ENCODE data around the gene ZNF565.
A peak's percentile ranks its signal among the peaks of the same experiment; 100 is the strongest.
"Not testable (repeated sequence)": the region's sequence is repeated elsewhere in the genome, so short reads cannot be mapped to it uniquely, and the experiment has no call there.

Gene ZNF565

DNA sequence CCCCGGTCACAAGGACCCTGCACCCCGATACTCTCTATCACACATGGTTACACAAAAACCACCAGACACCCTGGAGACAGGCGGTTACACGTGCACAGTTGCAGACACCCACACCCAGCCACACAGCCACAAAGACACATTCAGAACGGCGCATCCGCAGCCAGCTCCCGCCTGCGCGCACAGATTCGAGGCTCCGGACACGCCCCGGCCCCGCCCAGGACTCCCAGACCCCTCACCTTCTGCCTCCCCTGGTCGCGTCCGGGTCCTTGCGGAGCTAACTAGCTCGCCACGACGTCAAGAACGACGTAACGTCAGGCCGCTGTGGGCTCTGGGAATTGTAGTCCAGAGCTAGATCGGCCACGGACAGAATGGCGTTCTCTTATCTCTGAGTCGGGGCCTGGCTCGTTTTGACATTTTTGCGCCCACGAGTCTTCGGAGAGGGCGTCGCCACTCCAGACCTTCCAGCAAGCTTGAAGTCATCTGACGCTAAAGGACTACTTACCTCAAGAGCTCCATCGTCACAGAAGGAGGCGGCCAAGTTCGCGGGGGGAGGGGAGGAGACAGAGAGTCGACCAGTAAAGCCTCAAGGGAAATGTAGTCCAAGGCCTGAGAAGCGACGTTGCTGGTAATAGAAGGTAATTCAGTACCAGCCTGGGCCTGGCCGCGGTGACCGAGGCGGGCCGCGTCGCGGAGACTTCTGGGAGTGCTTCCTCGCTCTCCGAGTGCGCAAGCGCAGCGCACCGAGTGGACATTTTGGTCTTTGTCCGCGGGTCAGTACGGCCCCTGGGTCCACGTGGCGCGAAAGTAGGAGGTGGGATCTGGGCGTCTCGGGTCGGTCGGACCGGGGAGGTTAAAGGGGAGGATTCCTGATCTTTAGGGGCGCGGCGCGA is at the start of gene ZNF565, which contains the start of gene ZNF146:
Gene ZNF565 (minus strand): TSS at position 280 of the 890 bp plus-strand sequence. CDS start 12,680 bp downstream, outside the sequence.
Gene ZNF146 (plus strand): TSS at position 721 of the 890 bp plus-strand sequence. CDS start 21,335 bp downstream, outside the sequence.
- DNase-seq (ENCODE audit: low spot score): peak; percentile 96

DNA sequence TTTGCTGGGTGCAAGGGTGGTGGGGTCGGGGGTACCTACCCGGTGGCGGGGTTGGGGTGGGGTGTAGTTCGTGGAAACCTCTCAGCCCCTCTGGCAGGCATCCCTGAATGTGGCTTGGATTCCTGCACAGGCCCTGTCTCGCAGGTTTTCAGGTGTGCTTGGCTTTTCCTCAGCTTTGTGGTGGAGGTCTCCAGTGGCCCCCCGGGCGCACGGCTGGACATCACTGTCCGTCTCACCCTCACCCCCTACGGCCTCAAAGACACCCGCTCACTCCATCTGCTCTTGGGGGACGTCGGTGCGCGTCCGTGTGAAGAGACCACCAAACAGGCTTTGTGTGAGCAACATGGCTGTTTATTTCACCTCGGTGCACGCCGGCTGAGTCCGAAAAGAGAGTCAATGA is 44.7 kb upstream of the ZNF565 start:
- DNase-seq (ENCODE audit: low spot score): no peak

DNA sequence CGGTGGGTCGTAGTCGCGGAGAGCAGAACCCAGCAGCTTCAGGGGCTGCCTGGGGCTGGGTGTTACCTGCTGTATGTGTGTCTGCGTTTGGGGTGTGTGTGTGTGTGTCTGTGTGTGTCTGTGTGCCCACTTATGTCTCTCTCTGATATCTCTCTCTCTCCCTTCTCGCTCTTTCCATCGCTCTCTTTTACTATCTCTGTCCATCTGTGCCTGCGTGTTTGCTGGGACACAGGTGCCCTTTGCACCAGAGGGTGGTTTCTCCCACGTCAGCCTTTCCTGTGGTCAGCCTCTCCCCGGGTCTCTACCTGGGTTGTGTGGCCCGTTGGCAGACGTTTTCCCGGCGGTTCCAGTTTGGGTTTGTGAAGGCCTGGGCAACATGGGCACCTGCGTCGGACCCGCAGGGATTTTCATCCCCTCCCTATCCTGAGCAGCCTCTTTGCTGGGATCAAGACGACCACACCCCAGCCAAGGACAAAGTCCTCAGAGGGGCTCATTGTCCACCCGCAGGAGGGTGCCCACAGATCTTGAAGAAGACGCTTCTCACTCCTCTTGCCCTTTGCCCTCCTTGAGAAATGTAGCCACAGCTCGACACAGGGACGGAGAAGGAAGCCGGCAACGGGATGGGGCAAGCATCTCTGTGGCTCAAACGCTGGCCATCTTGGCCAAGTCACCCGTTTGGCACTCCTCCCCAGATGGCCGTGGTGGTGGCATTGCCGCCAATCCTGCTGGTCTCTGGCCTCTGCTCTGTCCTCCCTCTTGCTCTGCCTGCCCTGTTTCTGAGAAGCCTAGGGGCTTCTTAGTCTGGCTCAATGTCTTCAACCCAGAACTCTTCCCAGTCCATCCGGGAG is 43.8 kb upstream of the ZNF565 start:
- no peak for DNase-seq (ENCODE audit: low spot score)

DNA sequence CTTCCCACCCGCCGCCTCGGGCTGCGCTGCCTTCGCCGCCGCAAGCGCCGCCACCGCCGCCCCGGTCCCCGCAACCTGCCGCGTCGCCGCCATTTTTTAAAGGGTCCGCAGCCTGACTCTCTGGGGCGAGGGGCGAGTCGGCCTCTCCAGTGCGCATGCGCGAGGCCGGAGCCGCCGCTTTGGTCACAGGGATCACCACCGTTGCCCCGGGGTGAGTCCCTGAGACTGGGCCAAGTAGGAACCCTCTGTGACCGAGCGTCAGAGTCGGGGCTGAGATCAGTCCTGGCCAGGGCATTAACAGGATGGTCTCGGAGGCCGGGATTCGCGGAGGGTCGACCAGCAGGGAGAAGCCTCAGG is 43.0 kb upstream of the ZNF565 start:
- DNase-seq (ENCODE audit: low spot score): no peak

DNA sequence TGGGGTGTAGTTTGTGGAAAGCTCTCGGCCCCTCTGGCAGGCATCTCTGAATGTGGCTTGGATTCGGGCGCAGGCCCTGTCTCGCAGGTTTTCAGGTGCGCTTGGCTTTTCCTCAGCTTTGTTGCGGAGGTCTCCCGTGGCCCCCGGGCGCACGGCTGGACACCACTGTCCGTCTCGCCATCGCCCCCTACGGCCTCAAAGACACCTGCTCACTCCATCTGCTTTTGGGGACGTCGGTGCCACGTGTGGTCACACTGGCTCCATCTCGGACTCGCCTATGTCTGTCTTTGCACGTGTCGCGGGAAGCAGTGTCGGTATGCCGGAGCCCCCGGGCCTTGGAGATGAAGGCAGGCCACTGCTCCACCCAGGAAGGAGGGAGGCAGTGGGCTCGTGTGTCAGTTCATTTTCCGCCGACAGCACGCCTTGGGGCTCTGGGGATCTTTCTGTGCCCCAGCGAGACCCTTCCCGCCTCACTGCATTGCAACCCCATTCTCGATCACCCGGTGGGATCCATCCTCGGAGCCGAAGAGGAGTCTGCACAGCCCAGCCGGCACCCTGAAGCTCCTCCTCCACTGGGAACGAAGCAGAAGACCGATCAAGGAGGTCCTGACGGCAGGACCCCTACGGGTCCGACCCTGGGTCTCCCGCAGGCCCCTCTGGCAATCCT is 42.5 kb upstream of the ZNF565 start:
- no peak for DNase-seq (ENCODE audit: low spot score)

GRCh38 chr19:36256064-36256463 is 41.6 kb upstream of the ZNF565 start:
- no peak for DNase-seq (ENCODE audit: low spot score)

GRCh38 chr19:36255316-36255715 is 40.9 kb upstream of the ZNF565 start:
- no peak for DNase-seq (ENCODE audit: low spot score)

GRCh38 chr19:36254848-36255247 is 40.4 kb upstream of the ZNF565 start:
- no peak for DNase-seq (ENCODE audit: low spot score)

DNA sequence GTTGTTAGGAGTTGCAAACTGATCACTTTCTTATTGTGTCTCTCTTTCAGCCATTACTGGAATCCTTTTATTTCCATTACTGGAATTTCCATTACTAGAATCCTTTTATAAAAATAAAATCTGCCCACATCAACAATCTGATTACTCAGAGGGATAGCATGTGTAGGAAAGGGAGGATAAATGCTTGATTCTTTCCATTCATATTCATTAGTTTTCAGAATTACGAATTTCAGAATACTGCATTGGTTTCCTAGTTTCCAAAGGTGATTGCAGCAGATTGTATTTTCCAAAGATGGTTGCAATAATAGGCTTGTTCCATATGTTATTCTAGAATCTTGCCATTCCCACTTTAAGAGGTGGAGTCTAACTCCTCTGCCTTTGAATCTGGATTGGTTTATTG is 37.6 kb upstream of the ZNF565 start:
- DNase-seq (ENCODE audit: low spot score): no peak

DNA sequence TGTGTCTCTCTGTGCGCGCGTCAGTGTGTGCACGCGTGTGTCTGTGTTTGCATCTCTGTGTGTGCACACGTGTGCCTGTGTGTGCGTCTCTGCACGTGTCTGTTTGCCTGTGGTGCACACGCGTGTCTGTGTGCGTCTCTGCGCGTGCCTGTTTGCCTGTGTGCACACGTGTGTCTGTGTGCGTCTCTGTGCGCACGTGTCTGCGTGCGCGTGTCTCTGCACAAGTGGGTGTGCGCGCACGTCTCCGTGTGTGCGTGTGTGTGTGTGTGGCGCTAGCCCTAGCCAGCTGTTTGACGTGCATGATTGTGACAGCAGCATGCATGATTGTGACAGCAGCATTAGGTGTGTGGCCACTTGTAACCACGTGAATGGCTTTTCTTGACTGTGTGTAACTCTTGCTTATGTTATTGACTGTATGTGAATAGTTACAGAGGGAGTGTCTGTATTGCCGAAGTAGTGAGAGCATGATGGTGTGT is 31.6 kb upstream of the ZNF565 start:
- no peak for DNase-seq (ENCODE audit: low spot score)

DNA sequence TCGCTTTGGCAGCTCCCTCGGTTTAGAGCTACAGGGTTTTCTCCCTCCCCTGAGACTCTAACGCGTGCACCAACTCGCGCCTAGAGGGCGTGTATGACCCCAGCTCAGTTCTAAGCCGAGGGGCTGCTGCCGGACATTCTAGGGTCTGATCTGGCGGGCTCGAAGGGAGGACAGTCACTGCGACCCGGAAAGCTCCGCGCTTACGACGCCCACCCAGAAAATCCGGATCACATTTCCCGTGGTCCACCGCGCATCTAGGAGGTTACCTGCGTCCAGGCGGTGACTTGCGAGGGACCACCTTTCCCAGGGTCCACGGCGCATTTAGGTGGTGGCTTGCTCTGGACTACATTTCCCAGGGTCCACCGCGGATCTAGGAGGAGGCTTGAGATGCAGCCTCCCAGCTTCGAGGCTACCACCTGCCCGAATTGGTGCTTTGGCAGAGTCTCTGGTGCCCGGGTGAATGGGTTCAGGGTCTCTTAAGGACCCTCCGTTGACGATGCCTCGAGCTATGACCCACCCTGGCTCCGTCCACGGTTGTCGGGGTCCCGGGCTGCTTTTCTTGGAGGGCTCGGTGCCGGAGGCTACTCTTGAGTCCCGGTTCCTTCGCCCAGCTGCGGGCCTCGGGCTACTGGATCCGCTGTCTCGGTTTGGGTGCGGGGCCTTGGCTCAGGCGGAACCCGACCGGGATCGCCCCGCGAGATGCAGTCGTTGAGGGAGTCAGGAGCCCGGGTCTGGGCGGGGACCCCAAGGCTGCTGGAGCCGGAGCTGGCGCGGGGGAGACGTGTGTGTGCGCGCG is 30.9 kb upstream of the ZNF565 start:
- no peak for DNase-seq (ENCODE audit: low spot score)

DNA sequence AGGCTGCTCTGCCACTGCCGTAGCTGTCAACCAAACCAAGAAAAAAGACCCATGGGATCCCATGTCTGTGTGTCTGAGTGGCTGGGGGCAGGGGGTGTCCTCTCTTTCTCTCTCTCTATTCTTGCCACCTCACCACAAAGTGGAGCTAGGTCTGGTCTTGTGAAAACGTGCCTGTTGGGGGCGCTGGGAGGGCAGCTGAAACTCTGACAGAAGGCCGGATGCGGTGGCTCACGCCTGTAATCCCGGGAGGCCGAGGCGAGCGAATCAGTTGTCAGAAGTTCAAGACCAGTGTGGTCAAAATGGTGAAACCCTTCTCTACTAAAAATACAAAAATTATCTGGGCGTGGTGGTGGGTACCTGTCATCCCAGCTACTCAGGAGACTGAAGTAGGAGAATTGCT is 29.6 kb upstream of the ZNF565 start:
- DNase-seq (ENCODE audit: low spot score): no peak

GRCh38 chr19:36236946-36237310 is 22.5 kb upstream of the ZNF565 start:
- no peak for DNase-seq (ENCODE audit: low spot score)

DNA sequence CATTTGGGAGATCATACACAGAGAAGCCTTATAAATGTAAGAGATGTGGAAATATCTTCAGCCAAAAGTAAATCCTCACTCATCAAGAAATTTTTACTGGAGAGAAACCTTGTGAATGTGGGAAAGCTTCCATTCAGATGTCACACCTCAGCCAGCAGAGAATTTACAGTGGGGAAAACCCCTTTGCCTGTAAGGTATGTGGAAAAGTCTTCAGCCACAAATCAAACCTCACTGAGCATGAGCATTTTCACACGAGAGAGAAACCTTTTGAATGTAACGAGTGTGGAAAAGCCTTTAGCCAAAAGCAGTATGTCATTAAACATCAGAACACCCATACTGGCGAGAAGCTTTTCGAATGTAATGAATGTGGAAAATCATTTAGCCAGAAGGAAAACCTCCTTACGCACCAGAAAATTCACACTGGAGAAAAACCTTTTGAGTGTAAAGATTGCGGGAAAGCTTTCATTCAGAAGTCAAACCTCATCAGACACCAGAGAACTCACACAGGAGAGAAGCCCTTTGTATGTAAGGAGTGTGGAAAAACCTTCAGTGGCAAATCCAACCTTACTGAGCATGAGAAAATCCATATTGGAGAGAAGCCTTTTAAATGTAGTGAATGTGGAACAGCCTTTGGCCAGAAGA is 22.0 kb upstream of the ZNF565 start:
- no peak for DNase-seq (ENCODE audit: low spot score)

GRCh38 chr19:36233626-36234025 is 19.2 kb upstream of the ZNF565 start:
- not testable (repeated sequence) for DNase-seq (ENCODE audit: low spot score)

DNA sequence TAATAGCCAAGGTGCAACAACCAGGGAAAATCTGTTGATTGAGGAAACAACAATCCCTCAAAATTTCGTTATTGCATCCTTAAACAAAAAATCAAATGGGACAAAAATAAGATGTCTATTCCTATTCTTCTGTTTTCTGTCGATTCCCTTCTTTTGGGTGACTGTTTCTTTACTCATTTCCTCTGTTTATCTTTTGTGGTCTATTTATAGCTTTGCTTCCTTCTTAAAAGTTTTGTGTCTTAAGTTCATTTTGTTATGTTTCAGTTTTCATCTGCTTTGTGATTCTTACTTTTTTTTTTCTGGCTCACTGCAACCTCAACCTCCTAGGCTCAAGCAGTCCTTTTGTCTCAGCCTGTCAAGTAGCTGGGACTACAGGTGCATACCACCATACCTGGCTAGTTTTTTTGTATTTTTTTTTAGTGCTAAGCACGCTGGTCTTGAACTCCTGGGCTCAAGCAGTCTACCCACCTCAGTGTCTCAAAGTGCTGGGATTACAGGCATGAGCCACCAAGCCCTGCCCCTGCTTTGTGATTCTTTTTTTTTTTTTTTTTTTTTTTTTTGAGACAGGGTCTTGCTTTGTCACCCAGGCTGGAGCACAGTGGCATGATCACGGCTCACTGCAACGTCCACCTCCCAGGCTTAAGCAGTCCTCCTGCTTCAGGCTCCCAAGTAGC is 10.9 kb upstream of the ZNF565 start:
- DNase-seq (ENCODE audit: low spot score): no peak

DNA sequence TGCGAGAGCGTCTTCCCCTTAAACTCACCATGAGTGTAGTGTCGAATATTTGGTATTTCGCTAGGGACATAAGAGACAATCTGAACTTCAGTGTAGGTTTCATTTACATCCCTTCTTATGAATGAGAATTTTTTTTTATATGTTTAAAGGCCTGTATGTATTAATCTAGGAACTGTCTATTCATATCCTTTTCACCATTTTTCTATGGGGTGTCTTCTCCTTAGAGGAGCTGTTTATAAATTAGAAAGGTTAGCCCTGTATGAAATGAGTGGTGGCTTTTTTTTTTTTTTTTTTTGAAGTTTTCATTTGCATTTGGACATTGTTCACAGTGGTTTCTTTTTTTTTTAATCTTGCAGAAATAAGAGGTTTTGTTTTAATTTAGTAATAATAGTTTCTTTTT is 8.0 kb upstream of the ZNF565 start:
- DNase-seq (ENCODE audit: low spot score): no peak

DNA sequence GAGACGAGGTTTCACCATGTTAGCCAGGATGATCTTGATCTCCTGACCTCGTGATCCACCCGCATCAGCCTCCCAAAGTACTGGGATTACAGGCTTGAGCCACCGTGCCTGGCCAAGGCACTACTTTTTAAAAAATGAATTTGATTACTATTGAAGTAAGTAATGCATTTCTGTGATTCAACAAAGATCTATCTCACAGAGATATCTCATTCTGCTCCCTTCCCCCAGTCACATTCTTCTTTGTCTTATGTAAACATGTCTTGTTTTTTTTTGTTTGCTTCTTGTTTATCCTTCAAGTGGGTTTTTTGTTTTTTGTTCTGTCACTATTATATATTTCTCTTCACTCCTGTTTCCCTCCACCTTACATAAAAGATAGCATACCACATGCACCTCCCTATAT is 7.0 kb upstream of the ZNF565 start:
- no peak for DNase-seq (ENCODE audit: low spot score)

DNA sequence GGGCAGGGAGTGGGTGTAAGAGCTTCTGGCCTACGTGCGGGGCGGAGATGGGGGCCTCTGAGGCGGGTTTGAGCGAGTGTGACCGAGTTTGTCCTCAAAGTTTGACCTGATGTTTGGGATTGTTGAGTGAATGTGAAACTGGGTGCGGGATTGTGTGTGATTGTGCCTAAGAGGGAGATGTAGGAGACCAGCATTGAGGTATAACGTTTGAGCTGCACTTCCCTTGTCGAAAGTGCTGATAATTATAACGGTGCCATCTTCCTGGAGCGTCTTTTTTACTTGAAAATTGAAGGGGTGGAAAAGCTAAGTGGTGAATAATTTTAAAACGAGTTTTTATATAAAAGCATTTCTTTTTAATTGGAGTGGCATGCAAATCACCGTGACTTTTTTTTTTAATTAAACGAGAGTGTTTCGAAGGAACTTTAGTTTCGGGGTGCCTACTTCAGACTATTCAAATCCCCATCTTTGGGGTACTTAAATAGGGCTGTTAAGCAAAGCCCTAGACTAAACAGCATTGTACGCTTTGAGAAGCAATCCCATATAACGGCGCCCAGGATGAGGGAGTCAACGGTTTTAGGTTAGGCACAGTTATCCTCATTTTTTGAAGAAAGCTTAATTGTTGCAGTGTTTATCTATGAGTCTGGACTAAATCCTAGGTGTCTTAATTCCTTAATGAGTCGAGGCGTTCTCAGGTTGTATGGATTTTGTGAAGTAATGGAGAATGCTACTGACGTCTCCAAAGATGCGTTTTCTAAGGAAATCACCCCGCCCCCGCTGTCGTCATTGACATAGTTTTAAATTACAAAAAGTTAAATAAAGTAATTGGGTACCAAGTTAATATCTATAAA is 1.0 kb upstream of the ZNF565 start:
- DNase-seq (ENCODE audit: low spot score): no peak

DNA sequence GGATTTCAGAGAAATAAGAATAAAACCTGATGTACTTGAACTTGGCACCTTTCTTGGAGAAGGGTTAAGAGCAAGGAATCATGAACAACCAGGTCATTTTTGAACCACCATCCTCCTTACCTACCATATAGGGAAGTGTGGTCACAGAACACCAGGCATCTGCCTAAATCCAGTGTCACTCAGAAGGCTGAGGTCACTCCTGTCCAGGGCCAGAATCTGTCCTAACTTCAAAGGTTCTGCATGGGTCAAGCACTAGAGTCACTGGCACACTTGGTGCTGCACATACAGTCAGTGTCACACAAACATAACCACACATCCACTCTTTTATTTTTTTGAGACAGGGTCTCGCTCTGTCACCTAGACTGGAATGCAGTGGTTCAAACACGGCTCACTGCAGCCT is 1.6 kb downstream of the ZNF565 start:
- no peak for DNase-seq (ENCODE audit: low spot score)

All from CD4-positive, alpha-beta T cell treated with Interleukin-2 at 100 ng/mL for 4 hours (primary cell).